GM12865 (cell line): ENCODE measurements around the gene VTI1A.

Experiments
- DNase-seq: peaks from one replicate; pipeline ENCODE4 v3.0.0; 2010; ENCODE audit warnings: low read depth
- H3K4me3 ChIP-seq: 2 replicates; pipeline ENCODE4 v1.5.1; 2011; ENCODE audit warnings: mild to moderate bottlenecking, low read depth, low read length, control low read depth
- CTCF ChIP-seq: IDR thresholded peaks from 2 replicates; pipeline ENCODE4 v1.5.1; 2011; ENCODE audit warnings: low read length, control low read depth, low read depth, inconsistent platforms; ENCODE audit not compliant: insufficient read depth; ENCODE audit errors: missing control alignments

VTI1A gene

GRCh38 chr10:112619556-112619955, 172.5 kb downstream of the VTI1A start:
- DNase-seq, result no peak
- no peak for TF ChIP-seq CTCF
- H3K4me3 ChIP-seq, result no peak overlapping the region

- no peak overlapping the region for H3K4me3 ChIP-seq
- TF ChIP-seq CTCF, result no peak
- DNase-seq, result no peak
Measured at GRCh38 chr10:112622786-112623185, 175.8 kb downstream of the VTI1A start.

- TF ChIP-seq CTCF, result no peak
- no peak for DNase-seq
- H3K4me3 ChIP-seq, result no peak overlapping the region
Measured at GRCh38 chr10:112624546-112625048, 177.6 kb downstream of the VTI1A start.

GRCh38 chr10:112628951-112629609, 182.1 kb downstream of the VTI1A start:
- no peak for TF ChIP-seq CTCF
- no peak overlapping the region for H3K4me3 ChIP-seq
- no peak for DNase-seq

GRCh38 chr10:112631501-112632400, 184.7 kb downstream of the VTI1A start:
- no peak for DNase-seq
- H3K4me3 ChIP-seq, result no peak overlapping the region
- TF ChIP-seq CTCF, result no peak

GRCh38 chr10:112634096-112634830, 187.2 kb downstream of the VTI1A start:
- TF ChIP-seq CTCF, result no peak

More at GRCh38 chr10:112634096-112634830, 187.2 kb downstream of the VTI1A start:
- no peak overlapping the region for H3K4me3 ChIP-seq
- no peak for DNase-seq
